Left ventricle myocardium superior (tissue), 1 donor: Measurements from ENCODE around the gene ARHGAP23. TPM values are rescaled to one million over a fixed set of nuclear protein-coding genes. Genes with fewer than 3 reads are reported as not detected.

Experiments used
- ATAC-seq: fragments of 200-7000 bp; cut with Tn5 transposase; one replicate; pipeline ENCODE4 v1.9.1; 2020; ENCODE audit warnings: mild to moderate bottlenecking, moderate library complexity
- DNase-seq: peaks from one replicate; pipeline ENCODE4 v3.0.0-alpha.2; 2020
- intact Hi-C: fragments of 100-400 bp; cut with micrococcal nuclease; formaldehyde crosslinking; loops from one replicate; pipeline ENCODE4 v1.11.0; 2022
- total RNA-seq: library from RNA; stranded (reverse); fragmentation: NEBNext Ultra II Directional; extraction: Animal tissue kit (Norgen Biotek cat#: 25700); gene quantifications from one replicate; pipeline ENCODE4 v1.2.1, GENCODE V29; 2021
- donor health status: DM: no; HTN: yes; CAD: no; lungs with severe emphysema.

The ARHGAP23 gene
- total RNA-seq, 1 donor from 2014 or later = 70.3 TPM

DNA sequence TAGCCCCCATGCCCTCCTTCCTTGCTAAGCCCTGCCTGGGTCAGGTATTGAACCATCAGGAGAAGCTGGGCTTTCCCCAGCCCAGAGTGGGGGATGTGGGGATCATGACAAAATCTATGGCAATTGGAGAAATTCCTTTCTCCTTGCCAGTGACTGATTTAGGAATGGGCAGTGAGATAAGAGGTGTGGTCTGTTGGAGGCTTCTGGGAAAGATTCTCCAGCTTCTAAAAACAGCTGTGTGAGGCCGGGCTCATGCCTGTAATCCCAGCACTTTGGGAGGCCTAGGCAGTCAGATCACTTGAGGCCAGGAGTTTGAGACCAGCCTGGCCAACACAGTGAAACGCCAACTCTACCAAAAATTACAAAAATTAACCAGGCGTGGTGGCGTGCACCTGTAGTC, 108.4 kb downstream of the ARHGAP23 start:
- ATAC-seq (no peak), DNase-seq (no peak)
- intact Hi-C loops = no loop called here

- intact Hi-C loops = no loop called here
- no peak for DNase-seq
- ATAC-seq = no peak
Measured at GRCh38 chr17:38538906-38539305, 110.6 kb downstream of the ARHGAP23 start.

- no peak for ATAC-seq
- intact Hi-C loops = no loop called here
- no peak for DNase-seq
Measured at GRCh38 chr17:38539386-38539785, 111.1 kb downstream of the ARHGAP23 start.

DNA sequence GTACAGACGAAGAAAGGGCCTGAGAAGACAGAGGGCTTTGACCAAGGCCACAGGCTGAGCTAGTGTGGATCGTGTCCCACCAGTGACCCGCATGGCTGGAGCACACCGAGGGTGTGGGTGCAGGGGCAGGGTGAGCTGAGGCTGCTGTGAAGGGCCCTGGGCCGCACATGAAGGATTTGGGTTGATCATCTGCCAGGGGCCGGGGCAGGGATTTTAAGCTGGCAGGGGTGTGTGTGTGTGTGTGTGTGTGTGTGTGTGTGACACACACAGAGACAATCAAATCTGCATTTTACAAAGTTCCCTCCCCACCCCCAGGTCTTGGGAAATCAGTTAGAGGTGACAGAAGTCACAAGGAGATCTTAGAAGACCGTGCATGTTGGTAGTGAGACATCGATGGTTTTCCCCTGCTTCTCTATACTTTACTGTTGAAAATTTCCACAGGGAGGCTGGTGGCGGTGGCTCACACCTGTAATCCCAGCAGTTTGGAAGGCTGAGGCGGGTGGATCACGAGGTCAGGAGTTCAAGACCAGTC, 112.3 kb downstream of the ARHGAP23 start:
- intact Hi-C loops = no loop called here
- DNase-seq (no peak), ATAC-seq (no peak)

DNA sequence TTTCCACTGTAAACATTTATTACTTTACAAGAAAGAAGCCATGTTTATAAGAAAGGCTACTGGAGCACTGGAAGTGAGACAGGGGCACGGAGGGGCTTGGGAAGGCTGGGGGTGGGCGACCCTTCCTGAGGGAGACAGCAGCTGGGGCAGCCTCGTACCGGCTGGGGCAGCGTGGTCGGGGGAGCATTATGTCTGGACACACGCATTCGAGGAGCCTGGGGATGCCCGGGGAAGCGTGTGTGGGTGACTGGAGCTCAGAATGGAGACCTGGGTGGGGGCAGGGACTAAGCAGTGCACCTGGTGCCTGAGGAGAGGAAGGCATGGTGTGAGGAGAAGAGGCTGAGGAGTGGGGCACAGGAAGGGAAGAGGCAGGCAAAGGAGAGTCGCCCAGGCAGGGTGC, 113.0 kb downstream of the ARHGAP23 start:
- intact Hi-C loops = no loop called here
- no peak for ATAC-seq
- no peak for DNase-seq

DNA sequence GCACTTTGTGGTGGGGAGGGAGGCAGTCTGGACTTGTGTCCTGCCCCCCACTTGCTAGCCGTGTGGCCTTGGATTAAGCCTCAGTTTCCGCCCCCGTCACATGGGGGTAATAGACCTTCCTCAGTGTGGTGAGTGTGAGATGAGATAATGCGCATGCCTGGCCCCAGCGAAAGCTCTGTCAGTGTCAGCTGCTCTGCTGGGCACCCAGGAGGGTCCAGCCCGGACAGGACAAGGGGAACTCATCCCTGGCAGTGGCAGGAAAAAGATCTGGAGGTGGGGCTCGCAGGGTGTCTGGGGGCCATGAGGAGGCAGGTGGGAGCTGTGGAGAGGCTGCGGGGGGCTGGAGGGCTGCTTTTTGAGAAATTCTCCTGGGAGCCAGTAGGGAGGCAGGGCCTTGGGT, 114.0 kb downstream of the ARHGAP23 start:
- ATAC-seq (no peak), DNase-seq (no peak)
- intact Hi-C loops = no loop called here

- intact Hi-C loops = no loop called here
- DNase-seq = no peak
- no peak for ATAC-seq
Measured at GRCh38 chr17:38543403-38544174, 115.3 kb downstream of the ARHGAP23 start.

GRCh38 chr17:38544175-38544838, 116.0 kb downstream of the ARHGAP23 start:
- intact Hi-C loops = no loop called here
- DNase-seq (no peak), ATAC-seq (no peak)

GRCh38 chr17:38544839-38545209, 116.6 kb downstream of the ARHGAP23 start:
- ATAC-seq (no peak), DNase-seq (no peak)
- intact Hi-C loops = no loop called here

- DNase-seq = no peak
- intact Hi-C loops = no loop called here
- no peak for ATAC-seq
Measured at GRCh38 chr17:38545531-38546225, 117.4 kb downstream of the ARHGAP23 start.

GRCh38 chr17:38546396-38546795, 118.1 kb downstream of the ARHGAP23 start:
- no peak for DNase-seq
- no peak for ATAC-seq
- intact Hi-C loops = no loop called here

GRCh38 chr17:38547444-38547843, 119.2 kb downstream of the ARHGAP23 start:
- intact Hi-C loops = no loop called here
- ATAC-seq = no peak

GRCh38 chr17:38549285-38549684, 121.0 kb downstream of the ARHGAP23 start:
- ATAC-seq = no peak
- no peak for DNase-seq
- intact Hi-C loops = no loop called here

More at GRCh38 chr17:38547444-38547843, 119.2 kb downstream of the ARHGAP23 start:
- DNase-seq = no peak

- ATAC-seq = peak; percentile 91
- intact Hi-C loops = loop anchor here (10.0 kb wide), 1 partner anchor 114 kb away; no protein-coding TSS in a partner anchor
- peak; percentile 60 for DNase-seq
Measured at GRCh38 chr17:38550661-38551060, 122.4 kb downstream of the ARHGAP23 start.

- intact Hi-C loops = loop anchor here (10.0 kb wide), 1 partner anchor 114 kb away; no protein-coding TSS in a partner anchor
- ATAC-seq (no peak), DNase-seq (no peak)
Measured at GRCh38 chr17:38551121-38551520, 122.9 kb downstream of the ARHGAP23 start.

DNA sequence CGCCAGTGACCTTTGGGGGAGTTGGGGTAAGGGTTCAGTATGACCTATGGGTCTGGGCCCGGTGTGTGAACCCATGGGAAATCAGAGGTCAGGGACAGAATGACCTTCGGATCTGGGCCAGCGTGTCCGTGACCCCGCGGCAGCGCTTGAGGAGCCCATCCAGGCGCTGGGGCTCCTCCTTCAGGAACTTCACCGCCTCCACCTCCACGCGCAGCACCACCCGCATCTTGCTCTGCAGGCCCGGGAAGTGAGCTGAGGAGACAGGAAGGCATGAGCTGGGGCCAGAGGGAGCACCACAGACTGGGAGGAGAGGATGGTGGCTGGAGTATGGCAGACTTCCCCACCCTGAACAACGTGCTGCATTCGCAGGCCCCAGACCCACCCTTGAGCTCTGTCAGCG, 124.1 kb downstream of the ARHGAP23 start:
- no peak for DNase-seq
- intact Hi-C loops = loop anchor here (10.0 kb wide), 1 partner anchor 112 kb away; no protein-coding TSS in a partner anchor
- no peak for ATAC-seq

- DNase-seq (no peak), ATAC-seq (no peak)
- intact Hi-C loops = loop anchor here (10.0 kb wide), 1 partner anchor 110 kb away; no protein-coding TSS in a partner anchor
Measured at GRCh38 chr17:38554430-38555350, 126.4 kb downstream of the ARHGAP23 start.

- DNase-seq (no peak), ATAC-seq (no peak)
- intact Hi-C loops = loop anchor here (10.0 kb wide), 1 partner anchor 109 kb away; no protein-coding TSS in a partner anchor
Measured at GRCh38 chr17:38556239-38556638, 128.0 kb downstream of the ARHGAP23 start.

DNA sequence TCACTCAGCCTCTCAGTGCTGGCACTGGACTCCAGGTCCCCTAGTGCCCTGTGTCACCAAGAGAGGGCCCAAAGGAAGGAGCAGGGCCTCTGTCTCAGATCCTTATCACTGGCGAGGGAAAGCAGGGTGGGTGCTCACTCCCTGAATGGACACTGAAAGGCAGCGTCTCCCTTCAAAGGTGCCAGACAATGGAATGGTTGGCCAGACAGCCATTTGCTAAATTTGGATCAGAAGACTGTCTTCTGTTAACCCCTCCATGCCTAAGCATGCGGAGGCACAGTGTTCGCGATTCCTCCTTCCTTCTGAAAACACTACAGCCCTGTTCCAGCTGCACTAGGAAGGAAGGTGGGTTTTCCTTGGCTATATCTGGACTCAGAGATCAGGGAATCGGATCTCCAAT, 129.1 kb downstream of the ARHGAP23 start:
- ATAC-seq = no peak
- DNase-seq = no peak
- intact Hi-C loops = loop anchor here (10.0 kb wide), 1 partner anchor 107 kb away; no protein-coding TSS in a partner anchor
